Measurements from ENCODE around the gene PRICKLE2. TPM values are rescaled to one million over a fixed set of nuclear protein-coding genes. Genes with fewer than 3 reads are reported as not detected.

The PRICKLE2 gene
- total RNA-seq, 1 experiment from 2014 or later = 5.6 TPM

- no peak overlapping the region for H3K27ac Mint-ChIP-seq
Observed at GRCh38 chr3:64213962-64214379, 11.3 kb downstream of the PRICKLE2 start.

GRCh38 chr3:64213224-64213878 lies 11.9 kb downstream of the PRICKLE2 start:
- Mint-ChIP-seq H3K9me3 (no peaks in the 10 kb centered on the region), H3K4me3 (no peak overlapping the region), H3K27ac (no peak overlapping the region), H3K36me3 (no peaks in the 10 kb centered on the region), H3K4me1 (peaks cover 37% of the 10 kb centered on the region), H3K27me3 (ENCODE audit: low read depth) (peaks cover 52% of the 10 kb centered on the region)
- ATAC-seq (no peak), DNase-seq (ENCODE audit: low spot score) (no peak)
- ChIA-PET CTCF (no interaction called here), POLR2A (no interaction called here)
- TF ChIP-seq NFE2L1 (CRISPR knock-in tag; IDR thresholded peaks at IDR 0.05) (no peak), NR2C2 (CRISPR knock-in tag; IDR thresholded peaks at IDR 0.05) (no peak), ZNF512 (CRISPR knock-in tag; IDR thresholded peaks at IDR 0.05; ENCODE audit: borderline replicate concordance) (no peak), CTCF (IDR thresholded peaks at IDR 0.05) (no peak), ZNF416 (CRISPR knock-in tag; IDR thresholded peaks at IDR 0.05) (no peak), GTF2I (CRISPR knock-in tag; conservative IDR thresholded peaks at IDR 0.05) (no peak), STAT6 (CRISPR knock-in tag; conservative IDR thresholded peaks at IDR 0.05; ENCODE audit: low read depth) (no peak), ESRRA (CRISPR knock-in tag; IDR thresholded peaks at IDR 0.05; ENCODE audit: borderline replicate concordance) (no peak), RORB (CRISPR knock-in tag; IDR thresholded peaks at IDR 0.05) (no peak), ZNF281 (CRISPR knock-in tag; IDR thresholded peaks at IDR 0.05) (no peak), ATF2 (CRISPR knock-in tag; IDR thresholded peaks at IDR 0.05; ENCODE audit: borderline replicate concordance, low read depth) (no peak), TEAD4 (CRISPR knock-in tag; IDR thresholded peaks at IDR 0.05) (no peak), SP1 (CRISPR knock-in tag; conservative IDR thresholded peaks at IDR 0.05) (no peak), ZNF317 (CRISPR knock-in tag; IDR thresholded peaks at IDR 0.05; ENCODE audit: borderline replicate concordance, low read depth) (no peak), CDX4 (CRISPR knock-in tag; IDR thresholded peaks at IDR 0.05; ENCODE audit: borderline replicate concordance) (no peak)

More at GRCh38 chr3:64213962-64214379, 11.3 kb downstream of the PRICKLE2 start:
- Mint-ChIP-seq H3K4me1 (peaks cover 41% of the 10 kb centered on the region), H3K36me3 (no peaks in the 10 kb centered on the region), H3K9me3 (no peaks in the 10 kb centered on the region), H3K27me3 (ENCODE audit: low read depth) (peaks cover 57% of the 10 kb centered on the region), H3K4me3 (no peak overlapping the region)
- ChIA-PET CTCF (no interaction called here), POLR2A (no interaction called here)
- no peak for TF ChIP-seq TEAD1 (CRISPR knock-in tag; IDR thresholded peaks at IDR 0.05)
- no peak for TF ChIP-seq E2F1 (CRISPR knock-in tag; IDR thresholded peaks at IDR 0.05)
- no peak for TF ChIP-seq NFATC4 (CRISPR knock-in tag; IDR thresholded peaks at IDR 0.05)
- ATAC-seq (no peak), DNase-seq (ENCODE audit: low spot score) (no peak)
